Measurements from ENCODE around the gene CREB5.

CREB5 gene

DNA sequence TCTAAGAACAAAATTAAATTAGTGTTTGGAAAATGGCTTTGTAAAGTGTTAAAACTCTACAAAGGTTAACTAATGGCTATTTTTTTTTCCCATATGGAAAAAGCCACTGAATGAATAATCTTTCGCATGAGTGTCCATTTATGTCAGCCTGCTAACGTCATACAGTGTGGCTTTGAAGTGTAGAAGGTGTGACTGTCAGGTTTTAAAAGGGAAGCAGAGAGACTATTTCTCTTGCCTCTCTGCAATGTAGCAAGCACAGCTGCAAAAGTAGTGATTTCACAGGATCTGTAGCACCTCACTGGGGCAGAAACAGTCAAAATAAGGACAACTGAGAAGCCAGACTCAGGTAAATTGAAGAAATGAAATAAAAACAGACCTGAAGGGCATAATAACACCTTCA lies 53.4 kb downstream of the CREB5 start:
- Histone ChIP-seq H3K4me1 (no peaks in the 10 kb centered on the region), H3K4me3 (no peak overlapping the region), H3K9me3 (no peaks in the 10 kb centered on the region), H3K27me3 (ENCODE audit: low read depth) (peaks cover 6% of the 10 kb centered on the region), H3K36me3 (replicated peaks) (no peaks in the 10 kb centered on the region)
- no peak for DNase-seq (ENCODE audit: low spot score in 2 of 2)
- in situ Hi-C loops (cut with MboI; ENCODE audit: low sequenced_read_pairs), result no loop called here

DNA sequence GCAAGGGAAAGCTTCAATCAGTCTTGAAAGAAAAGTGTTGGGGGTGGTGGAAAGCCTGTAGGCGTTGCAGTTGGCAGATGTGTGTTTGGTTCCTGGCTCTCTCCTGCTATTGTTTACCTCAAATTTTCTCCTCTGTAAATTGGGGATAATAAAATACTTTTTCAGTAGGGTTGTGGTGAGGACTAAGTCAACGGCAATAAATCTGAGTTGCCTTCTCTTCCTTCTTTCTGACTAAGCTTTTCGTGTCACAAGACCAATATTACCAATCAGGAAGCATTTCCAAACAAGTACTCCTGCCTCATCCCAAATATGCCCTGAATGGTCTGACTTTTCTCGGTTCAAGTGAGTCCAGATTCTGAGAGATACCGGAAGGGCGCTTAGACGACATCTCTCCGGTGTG lies 54.0 kb downstream of the CREB5 start:
- in situ Hi-C loops (cut with MboI; ENCODE audit: low sequenced_read_pairs), result no loop called here
- no peak overlapping the region for H3K4me3 ChIP-seq
- peaks cover 6% of the 10 kb centered on the region for H3K27me3 ChIP-seq (ENCODE audit: low read depth)

DNA sequence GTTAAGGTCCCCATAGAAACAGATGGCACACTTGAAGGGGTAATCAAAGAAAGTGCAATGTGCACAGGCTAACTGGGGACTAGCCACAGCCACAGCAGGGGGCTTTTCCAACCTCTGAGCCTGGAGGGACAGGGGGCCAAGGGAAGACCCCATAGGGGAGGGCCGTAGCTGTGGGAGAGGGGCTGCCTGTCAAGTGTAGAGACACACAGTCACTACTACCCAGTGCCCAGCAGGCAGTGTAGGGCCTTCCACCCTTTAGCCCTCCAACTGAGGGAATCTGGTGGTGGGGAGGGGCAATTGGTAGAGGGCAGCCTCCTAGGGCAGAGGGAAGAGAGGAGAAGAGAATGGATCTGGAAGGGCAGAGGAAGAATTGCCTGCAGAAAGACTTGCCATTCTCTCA lies 54.6 kb downstream of the CREB5 start:
- in situ Hi-C loops (cut with MboI; ENCODE audit: low sequenced_read_pairs), result no loop called here
- no peaks in the 10 kb centered on the region for H3K36me3 ChIP-seq (replicated peaks)
- H3K4me3 ChIP-seq, result no peak overlapping the region
- DNase-seq (ENCODE audit: low spot score in 2 of 2), result no peak
- H3K9me3 ChIP-seq, result no peaks in the 10 kb centered on the region
- H3K4me1 ChIP-seq, result no peaks in the 10 kb centered on the region
- H3K27me3 ChIP-seq (ENCODE audit: low read depth), result peaks cover 6% of the 10 kb centered on the region

More for the DNA sequence above, 54.0 kb downstream of the CREB5 start:
- no peak for DNase-seq (ENCODE audit: low spot score in 2 of 2)
- H3K4me1 ChIP-seq, result no peaks in the 10 kb centered on the region
- no peaks in the 10 kb centered on the region for H3K9me3 ChIP-seq
- H3K36me3 ChIP-seq (replicated peaks), result no peaks in the 10 kb centered on the region

DNA sequence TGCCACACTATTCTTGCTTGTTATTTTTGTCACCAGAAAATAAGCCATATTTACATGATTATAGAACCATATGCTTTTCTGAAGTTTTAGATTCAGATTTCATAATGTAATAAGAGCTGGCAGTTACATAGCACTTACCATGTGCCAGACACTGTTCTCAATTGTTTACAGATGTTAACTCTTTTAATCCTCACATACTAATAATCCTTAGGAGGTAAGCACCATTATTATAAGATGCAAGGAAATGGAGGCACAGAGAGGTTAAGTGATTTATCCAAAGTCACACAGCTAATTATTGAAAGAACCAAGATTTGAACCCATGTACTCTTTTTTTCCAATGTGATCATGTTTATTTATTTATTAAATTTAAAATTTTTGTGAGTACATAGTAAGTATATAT lies 57.2 kb downstream of the CREB5 start:
- H3K4me1 ChIP-seq, result no peaks in the 10 kb centered on the region
- no peaks in the 10 kb centered on the region for H3K36me3 ChIP-seq (replicated peaks)
- H3K27me3 ChIP-seq (ENCODE audit: low read depth), result peaks cover 10% of the 10 kb centered on the region
- H3K4me3 ChIP-seq, result no peak overlapping the region
- DNase-seq (ENCODE audit: low spot score in 2 of 2), result no peak
- no peaks in the 10 kb centered on the region for H3K9me3 ChIP-seq
- in situ Hi-C loops (cut with MboI; ENCODE audit: low sequenced_read_pairs), result no loop called here

DNA sequence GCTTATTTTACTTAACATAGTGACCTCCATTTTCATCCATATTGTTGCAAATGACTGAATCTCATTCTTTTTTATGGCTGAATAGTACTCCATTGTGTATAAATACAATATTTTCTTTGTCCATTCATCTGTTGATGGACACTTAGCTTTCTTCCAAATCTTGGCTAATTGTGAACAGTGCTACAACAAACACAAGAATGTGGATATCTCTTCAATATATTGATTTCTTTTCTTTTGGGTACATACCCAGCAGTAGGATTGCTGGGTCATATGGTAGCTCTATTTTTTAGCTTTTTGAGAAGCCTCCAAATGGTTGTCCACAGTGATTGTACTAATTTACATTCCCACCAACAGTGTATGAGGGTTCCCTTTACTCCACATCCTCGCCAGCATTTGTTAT lies 58.0 kb downstream of the CREB5 start:
- no peak for DNase-seq (ENCODE audit: low spot score in 2 of 2)
- Histone ChIP-seq H3K9me3 (no peaks in the 10 kb centered on the region), H3K27me3 (ENCODE audit: low read depth) (peaks cover 13% of the 10 kb centered on the region), H3K4me1 (no peaks in the 10 kb centered on the region), H3K4me3 (no peak overlapping the region), H3K36me3 (replicated peaks) (no peaks in the 10 kb centered on the region)
- in situ Hi-C loops (cut with MboI; ENCODE audit: low sequenced_read_pairs), result no loop called here

DNA sequence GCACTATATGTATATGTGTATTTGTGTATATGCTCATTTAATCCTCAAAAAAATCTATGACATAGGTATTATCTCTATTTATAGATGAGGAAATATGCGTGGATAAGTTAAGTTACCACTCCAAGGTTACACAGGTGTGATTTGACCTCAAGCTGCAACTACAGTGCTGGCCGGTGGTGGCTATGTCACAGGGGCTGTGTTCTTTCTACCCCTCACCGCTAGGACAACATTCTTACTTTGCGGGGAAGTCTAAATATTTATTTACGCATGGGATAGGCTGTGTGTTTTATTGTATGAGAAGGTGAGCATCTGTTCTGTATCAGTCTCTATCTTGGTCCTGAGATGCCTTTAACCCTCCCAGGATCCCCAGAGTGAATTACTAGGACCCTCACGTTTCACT lies 60.0 kb downstream of the CREB5 start:
- peaks cover 18% of the 10 kb centered on the region for H3K27me3 ChIP-seq (ENCODE audit: low read depth)
- no peak overlapping the region for H3K4me3 ChIP-seq
- no peaks in the 10 kb centered on the region for H3K4me1 ChIP-seq
- no peaks in the 10 kb centered on the region for H3K36me3 ChIP-seq (replicated peaks)
- in situ Hi-C loops (cut with MboI; ENCODE audit: low sequenced_read_pairs), result no loop called here
- no peak for DNase-seq (ENCODE audit: low spot score in 2 of 2)
- H3K9me3 ChIP-seq, result no peaks in the 10 kb centered on the region

DNA sequence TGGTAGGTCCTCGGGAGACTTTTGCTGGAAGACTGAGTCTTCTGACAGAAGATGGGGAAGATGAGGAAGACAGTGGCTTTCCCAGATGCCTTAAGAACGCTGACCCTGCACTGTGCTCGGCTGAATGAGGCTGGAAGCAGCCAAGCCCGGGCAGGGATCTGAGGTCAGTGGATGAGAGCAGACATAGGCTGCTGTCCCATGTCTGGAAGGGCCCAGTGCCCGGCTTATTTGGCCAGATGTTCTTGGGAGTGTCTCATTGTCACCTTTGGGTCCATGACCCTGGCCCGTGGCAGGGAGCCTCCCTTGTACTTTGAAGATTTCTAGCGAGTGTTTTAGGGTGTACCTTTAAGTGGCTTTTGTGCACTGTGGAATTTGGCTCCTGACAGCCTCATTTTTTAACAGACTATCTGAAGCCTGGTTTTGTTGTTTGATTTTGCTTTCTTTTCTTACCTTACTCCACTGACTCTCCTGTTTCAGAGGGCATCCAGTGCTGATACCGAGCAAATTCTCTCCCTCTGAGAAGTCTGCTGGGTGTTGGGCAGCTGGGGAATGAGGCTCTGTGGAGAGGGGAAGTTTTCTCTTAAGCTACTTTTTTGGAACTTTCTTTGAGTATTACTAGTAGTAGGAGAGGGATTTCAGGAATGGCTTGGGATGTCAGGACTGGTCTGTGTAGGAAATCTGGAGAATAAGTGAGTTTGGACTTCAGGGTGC lies 61.4 kb downstream of the CREB5 start:
- no peaks in the 10 kb centered on the region for H3K36me3 ChIP-seq (replicated peaks)
- no peak overlapping the region for H3K4me3 ChIP-seq
- peaks cover 15% of the 10 kb centered on the region for H3K27me3 ChIP-seq (ENCODE audit: low read depth)
- H3K9me3 ChIP-seq, result no peaks in the 10 kb centered on the region
- in situ Hi-C loops (cut with MboI; ENCODE audit: low sequenced_read_pairs), result no loop called here
- no peak for DNase-seq (ENCODE audit: low spot score in 2 of 2)
- H3K4me1 ChIP-seq, result no peaks in the 10 kb centered on the region

DNA sequence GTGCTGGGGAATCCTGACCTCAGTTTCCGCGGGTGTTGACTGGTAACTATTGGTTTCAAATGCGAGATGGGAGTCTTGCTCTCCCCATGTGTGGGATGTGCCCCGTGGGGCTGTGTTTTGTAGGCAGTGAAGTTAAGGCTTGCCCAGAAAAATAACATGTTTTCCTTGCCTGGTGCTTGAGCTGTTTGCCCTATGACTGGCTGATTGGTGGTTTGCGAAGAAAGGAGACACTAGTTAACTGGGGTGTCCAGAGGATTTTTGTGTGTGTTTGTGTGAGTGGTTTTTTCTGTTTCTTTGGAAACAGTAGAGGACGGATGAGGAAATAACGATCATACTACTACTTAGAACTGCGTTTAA lies 61.9 kb downstream of the CREB5 start:
- H3K9me3 ChIP-seq, result no peaks in the 10 kb centered on the region
- no peaks in the 10 kb centered on the region for H3K4me1 ChIP-seq
- H3K4me3 ChIP-seq, result no peak overlapping the region
- H3K36me3 ChIP-seq (replicated peaks), result no peaks in the 10 kb centered on the region
- in situ Hi-C loops (cut with MboI; ENCODE audit: low sequenced_read_pairs), result no loop called here
- peaks cover 15% of the 10 kb centered on the region for H3K27me3 ChIP-seq (ENCODE audit: low read depth)
- DNase-seq (ENCODE audit: low spot score in 2 of 2), result no peak

DNA sequence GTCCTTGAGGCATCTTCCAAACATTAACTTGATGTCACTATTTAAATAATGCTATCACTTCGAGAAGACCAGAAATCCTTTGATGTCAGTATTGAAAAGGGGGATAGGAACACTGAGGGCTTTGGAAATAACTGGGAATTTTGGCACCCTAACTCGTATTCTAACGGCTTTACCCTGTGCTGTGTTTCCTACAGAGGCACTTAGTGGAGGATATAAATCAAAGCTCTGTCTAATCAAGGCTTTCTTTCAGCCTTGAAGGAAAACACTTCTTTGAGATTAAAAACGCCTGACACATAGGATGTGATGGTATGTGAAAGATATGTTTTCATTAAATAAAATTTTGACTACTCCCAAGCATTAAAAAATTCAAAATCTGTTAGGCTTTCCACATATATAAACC lies 62.3 kb downstream of the CREB5 start:
- no peaks in the 10 kb centered on the region for H3K9me3 ChIP-seq
- no peak overlapping the region for H3K4me3 ChIP-seq
- H3K27me3 ChIP-seq (ENCODE audit: low read depth), result peaks cover 15% of the 10 kb centered on the region
- no peaks in the 10 kb centered on the region for H3K4me1 ChIP-seq
- DNase-seq (ENCODE audit: low spot score in 2 of 2), result no peak
- in situ Hi-C loops (cut with MboI; ENCODE audit: low sequenced_read_pairs), result no loop called here
- H3K36me3 ChIP-seq (replicated peaks), result no peaks in the 10 kb centered on the region

DNA sequence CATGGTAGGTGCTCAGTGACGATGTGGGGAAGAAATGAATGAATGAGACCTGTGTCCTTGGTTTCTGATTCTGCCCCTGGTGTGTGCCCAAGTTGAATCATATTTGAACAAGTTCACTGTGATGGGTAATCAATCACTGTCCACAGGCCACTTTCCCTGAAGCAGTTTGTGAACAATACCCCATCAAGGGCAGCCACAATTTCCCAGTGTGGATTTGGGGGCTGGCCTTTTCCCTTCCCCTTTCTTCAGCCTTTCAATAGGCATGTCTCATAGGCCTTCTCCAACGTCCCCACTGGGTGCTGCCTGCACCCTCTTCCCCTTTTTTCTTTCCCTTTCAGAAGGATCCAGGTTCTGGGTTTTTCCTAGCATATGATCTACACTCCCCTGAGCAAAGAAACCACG lies 64.7 kb downstream of the CREB5 start:
- Histone ChIP-seq H3K27me3 (ENCODE audit: low read depth) (peaks cover 18% of the 10 kb centered on the region), H3K4me3 (no peak overlapping the region), H3K4me1 (peaks cover 9% of the 10 kb centered on the region), H3K36me3 (replicated peaks) (no peaks in the 10 kb centered on the region), H3K9me3 (no peaks in the 10 kb centered on the region)
- no peak for DNase-seq (ENCODE audit: low spot score in 2 of 2)
- in situ Hi-C loops (cut with MboI; ENCODE audit: low sequenced_read_pairs), result no loop called here

DNA sequence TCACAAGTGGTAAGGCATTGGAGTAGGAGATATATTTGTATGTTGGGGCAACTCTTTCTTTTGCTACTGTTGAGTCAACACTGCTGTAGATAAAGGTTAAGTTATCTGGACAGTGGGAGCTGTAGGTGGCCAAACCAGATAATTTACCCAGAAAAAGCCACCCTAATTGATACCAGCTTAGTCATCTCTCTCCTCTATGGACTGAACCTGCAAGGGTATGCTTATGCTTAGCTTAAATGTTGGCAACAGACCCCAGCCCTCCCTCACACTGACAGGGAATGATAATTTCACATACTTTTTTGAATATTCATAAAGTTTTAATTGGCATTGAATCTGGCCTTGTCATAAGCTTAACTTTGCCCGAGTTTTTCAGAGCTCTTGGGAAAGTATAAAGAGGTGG lies 66.3 kb downstream of the CREB5 start:
- H3K27me3 ChIP-seq (ENCODE audit: low read depth), result peaks cover 18% of the 10 kb centered on the region
- H3K36me3 ChIP-seq (replicated peaks), result no peaks in the 10 kb centered on the region
- in situ Hi-C loops (cut with MboI; ENCODE audit: low sequenced_read_pairs), result no loop called here
- H3K4me1 ChIP-seq, result peaks cover 11% of the 10 kb centered on the region
- H3K4me3 ChIP-seq, result no peak overlapping the region
- no peak for DNase-seq (ENCODE audit: low spot score in 2 of 2)
- no peaks in the 10 kb centered on the region for H3K9me3 ChIP-seq

DNA sequence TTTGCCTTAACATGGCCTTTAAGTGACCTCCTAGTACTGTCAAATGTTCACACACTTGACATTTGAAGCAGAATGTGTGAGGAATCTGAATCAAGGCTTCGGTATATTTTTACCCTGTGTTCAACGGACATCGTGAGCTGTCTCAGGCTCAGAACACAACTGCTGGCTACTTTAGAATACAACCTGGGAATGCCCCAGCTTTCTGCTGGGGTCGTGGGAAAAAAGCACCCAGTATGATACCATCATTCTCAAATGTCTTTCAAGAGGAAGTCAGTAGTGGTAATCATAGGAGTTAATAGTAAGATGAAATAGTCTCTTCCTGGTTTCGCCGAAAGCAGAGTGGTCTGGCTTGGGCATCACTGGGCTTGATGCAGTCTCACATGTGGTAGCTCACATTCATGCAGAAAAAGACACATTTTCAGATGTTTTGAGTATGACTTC lies 67.2 kb downstream of the CREB5 start:
- H3K4me1 ChIP-seq, result peaks cover 14% of the 10 kb centered on the region
- no peaks in the 10 kb centered on the region for H3K9me3 ChIP-seq
- peaks cover 14% of the 10 kb centered on the region for H3K27me3 ChIP-seq (ENCODE audit: low read depth)
- in situ Hi-C loops (cut with MboI; ENCODE audit: low sequenced_read_pairs), result no loop called here
- no peak overlapping the region for H3K4me3 ChIP-seq
- DNase-seq (ENCODE audit: low spot score in 2 of 2), result no peak
- no peaks in the 10 kb centered on the region for H3K36me3 ChIP-seq (replicated peaks)

DNA sequence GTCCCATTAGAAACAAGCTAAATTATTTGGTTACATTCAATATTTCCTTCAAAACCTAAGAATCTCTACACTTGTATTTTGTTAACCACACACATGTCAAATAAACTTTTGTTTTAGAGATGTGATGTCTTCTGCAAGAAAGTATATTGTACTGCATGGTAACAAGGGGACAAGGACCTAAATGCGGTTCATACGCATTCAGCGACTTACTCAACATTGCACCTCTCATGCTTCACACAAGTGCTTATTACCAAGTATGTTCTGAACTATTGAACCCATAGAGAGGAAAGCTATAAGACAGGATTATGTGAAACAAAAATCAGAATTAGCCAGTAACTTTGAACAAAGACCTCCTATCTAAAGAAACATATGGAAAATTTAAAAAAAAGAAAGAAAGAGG lies 68.3 kb downstream of the CREB5 start:
- no peaks in the 10 kb centered on the region for H3K9me3 ChIP-seq
- H3K36me3 ChIP-seq (replicated peaks), result no peaks in the 10 kb centered on the region
- peaks cover 11% of the 10 kb centered on the region for H3K27me3 ChIP-seq (ENCODE audit: low read depth)
- in situ Hi-C loops (cut with MboI; ENCODE audit: low sequenced_read_pairs), result no loop called here
- no peak overlapping the region for H3K4me3 ChIP-seq
- H3K4me1 ChIP-seq, result peaks cover 14% of the 10 kb centered on the region
- DNase-seq (ENCODE audit: low spot score in 2 of 2), result no peak

DNA sequence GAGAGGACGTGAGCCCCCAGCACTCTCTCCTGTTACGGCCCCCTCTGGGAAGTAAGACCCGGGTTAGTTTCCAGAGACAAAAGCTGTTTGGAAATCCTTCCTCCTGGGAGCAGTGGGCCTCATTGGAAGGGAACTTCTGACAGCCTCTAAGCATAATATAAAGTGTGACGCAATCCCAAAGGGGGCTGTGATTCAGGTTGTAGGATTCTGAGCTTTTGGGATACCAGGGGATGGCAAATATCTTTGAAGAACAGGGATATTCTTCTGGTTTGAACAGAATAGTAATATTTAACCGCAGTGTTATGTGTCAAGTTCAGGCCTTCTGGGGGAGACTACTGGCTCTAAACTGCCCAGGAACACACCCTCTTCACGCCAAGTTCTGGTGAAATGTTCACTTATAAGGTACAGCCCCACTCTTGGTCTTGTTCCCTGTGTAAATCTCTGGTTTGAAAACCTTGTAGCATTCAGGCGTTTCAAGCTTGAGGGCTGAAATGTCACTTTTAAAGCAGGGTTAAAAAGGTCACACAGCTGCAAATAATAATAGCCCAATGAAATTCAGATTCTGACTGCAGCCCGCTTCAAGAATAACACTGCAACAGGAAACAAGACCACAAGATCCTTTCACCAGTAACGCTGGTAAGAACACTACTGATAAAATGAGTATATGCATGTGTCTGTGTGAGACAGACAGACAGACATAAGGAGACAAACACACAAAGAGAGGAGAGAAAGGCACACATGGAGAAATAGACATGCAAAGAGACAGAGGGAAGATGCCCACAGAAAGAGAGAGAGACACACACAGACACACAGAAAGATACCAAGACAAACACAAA lies 69.0 kb downstream of the CREB5 start:
- Histone ChIP-seq H3K4me3 (no peak overlapping the region), H3K4me1 (peaks cover 14% of the 10 kb centered on the region)
- in situ Hi-C loops (cut with MboI; ENCODE audit: low sequenced_read_pairs), result no loop called here

More for the DNA sequence above, 69.0 kb downstream of the CREB5 start:
- Histone ChIP-seq H3K36me3 (replicated peaks) (no peaks in the 10 kb centered on the region), H3K9me3 (no peaks in the 10 kb centered on the region), H3K27me3 (ENCODE audit: low read depth) (peaks cover 6% of the 10 kb centered on the region)
- DNase-seq (ENCODE audit: low spot score in 2 of 2), result no peak
